Parathyroid adenoma (tissue), 2 donors: ENCODE data around the gene AKAP10.
"Not testable (repeated sequence)": the region's sequence is repeated elsewhere in the genome, so short reads cannot be mapped to it uniquely, and the experiment has no call there.

Experiments
- H2AFZ ChIP-seq: fragments of 300-600 bp; sonication (generic); one replicate; pipeline ENCODE4 v1.7.0; 2017; ENCODE audit warnings: antibody characterized with exemption, mild to moderate bottlenecking
- H3K27ac ChIP-seq: fragments of 300-600 bp; sonication (generic); one replicate; pipeline ENCODE4 v1.7.0; 2017
- H3K27me3 ChIP-seq: fragments of 300-600 bp; sonication (generic); one replicate; pipeline ENCODE4 v1.7.0; 2017; ENCODE audit warnings: low read length; ENCODE audit not compliant: control insufficient read depth, insufficient read depth
- H3K36me3 ChIP-seq: fragments of 300-600 bp; sonication (generic); one replicate; pipeline ENCODE4 v1.7.0; 2017; ENCODE audit warnings: low read length; ENCODE audit not compliant: control insufficient read depth, insufficient read depth
- H3K4me1 ChIP-seq: fragments of 300-600 bp; sonication (generic); one replicate; pipeline ENCODE4 v1.7.0; 2017; ENCODE audit warnings: control low read depth
- H3K4me2 ChIP-seq: fragments of 300-600 bp; sonication (generic); one replicate; pipeline ENCODE4 v1.7.0; 2017; ENCODE audit warnings: low read length
- H3K4me3 ChIP-seq: fragments of 300-600 bp; sonication (generic); one replicate; pipeline ENCODE4 v1.7.0; 2017; ENCODE audit warnings: low read depth, low read length
- H3K79me2 ChIP-seq: fragments of 300-600 bp; sonication (generic); one replicate; pipeline ENCODE4 v1.7.0; 2017; ENCODE audit warnings: control low read depth
- H3K9ac ChIP-seq: fragments of 300-600 bp; sonication (generic); one replicate; pipeline ENCODE4 v1.7.0; 2017; ENCODE audit warnings: mild to moderate bottlenecking
- H3K9me3 ChIP-seq: fragments of 300-600 bp; sonication (generic); one replicate; pipeline ENCODE4 v1.7.0; 2017; ENCODE audit warnings: low read length; ENCODE audit not compliant: control insufficient read depth
- CTCF ChIP-seq: fragments of 300-600 bp; sonication (generic); IDR thresholded peaks from one replicate; pipeline ENCODE4 v1.7.0; 2017; ENCODE audit warnings: antibody characterized with exemption, mild to moderate bottlenecking
- donor health status: primary hyperparathyroidism.

The AKAP10 gene

GRCh38 chr17:19977293-19978208 is at the start of gene AKAP10:
Gene AKAP10 (minus strand): TSS chr17:19977828. CDS start chr17:19977679, 149 bp downstream.
- Histone ChIP-seq H3K79me2 (peaks cover 20% of the 10 kb centered on the region), H3K9ac (peak within 1 kb of the TSS; percentile 24), H3K27ac (peak within 1 kb of the TSS; percentile 89), H3K4me2 (peak within 1 kb of the TSS; percentile 95), H2AFZ (peak within 1 kb of the TSS; percentile 100), H3K4me1 (peaks cover 4% of the 10 kb centered on the region), H3K4me3 (peak within 1 kb of the TSS; percentile 95), H3K36me3 (no peaks in the 10 kb centered on the region), H3K27me3 (no peaks in the 10 kb centered on the region), H3K9me3 (no peaks in the 10 kb centered on the region)
- TF ChIP-seq CTCF, result no peak

GRCh38 chr17:20026960-20027359 is 49.3 kb upstream of the AKAP10 start:
- Histone ChIP-seq H3K27me3 (no peaks in the 10 kb centered on the region), H2AFZ (no peak overlapping the region), H3K79me2 (no peaks in the 10 kb centered on the region), H3K9ac (no peak overlapping the region), H3K27ac (no peak overlapping the region), H3K4me3 (no peak overlapping the region), H3K4me1 (no peaks in the 10 kb centered on the region), H3K36me3 (no peaks in the 10 kb centered on the region), H3K4me2 (no peak overlapping the region), H3K9me3 (no peaks in the 10 kb centered on the region)
- TF ChIP-seq CTCF, result no peak

GRCh38 chr17:20022701-20023100 is 45.1 kb upstream of the AKAP10 start:
- H3K4me3 ChIP-seq, result no peak overlapping the region
- no peaks in the 10 kb centered on the region for H3K27me3 ChIP-seq
- H3K4me1 ChIP-seq, result no peaks in the 10 kb centered on the region
- H2AFZ ChIP-seq, result no peak overlapping the region
- H3K9me3 ChIP-seq, result no peaks in the 10 kb centered on the region
- no peak overlapping the region for H3K4me2 ChIP-seq
- no peak overlapping the region for H3K27ac ChIP-seq
- no peaks in the 10 kb centered on the region for H3K36me3 ChIP-seq
- TF ChIP-seq CTCF, result no peak
- H3K79me2 ChIP-seq, result no peaks in the 10 kb centered on the region
- H3K9ac ChIP-seq, result no peak overlapping the region

- not testable (repeated sequence) for H3K4me3 ChIP-seq, H3K4me1 ChIP-seq, H3K4me2 ChIP-seq, H3K36me3 ChIP-seq, H3K9ac ChIP-seq, H2AFZ ChIP-seq, H3K27me3 ChIP-seq, H3K27ac ChIP-seq, H3K9me3 ChIP-seq
- peaks cover 14% of the 10 kb centered on the region for H3K79me2 ChIP-seq
Observed at GRCh38 chr17:20016475-20016992, 38.9 kb upstream of the AKAP10 start.

- Histone ChIP-seq H3K4me1 (no peaks in the 10 kb centered on the region), H3K9me3 (no peaks in the 10 kb centered on the region), H3K27me3 (no peaks in the 10 kb centered on the region), H2AFZ (no peak overlapping the region), H3K27ac (no peak overlapping the region), H3K79me2 (peaks cover 9% of the 10 kb centered on the region), H3K4me2 (no peak overlapping the region), H3K36me3 (no peaks in the 10 kb centered on the region), H3K4me3 (no peak overlapping the region), H3K9ac (no peak overlapping the region)
- no peak for TF ChIP-seq CTCF
Observed at GRCh38 chr17:20012017-20012536, 34.4 kb upstream of the AKAP10 start.
